ENCODE data around the gene TCAF1.

DNA sequence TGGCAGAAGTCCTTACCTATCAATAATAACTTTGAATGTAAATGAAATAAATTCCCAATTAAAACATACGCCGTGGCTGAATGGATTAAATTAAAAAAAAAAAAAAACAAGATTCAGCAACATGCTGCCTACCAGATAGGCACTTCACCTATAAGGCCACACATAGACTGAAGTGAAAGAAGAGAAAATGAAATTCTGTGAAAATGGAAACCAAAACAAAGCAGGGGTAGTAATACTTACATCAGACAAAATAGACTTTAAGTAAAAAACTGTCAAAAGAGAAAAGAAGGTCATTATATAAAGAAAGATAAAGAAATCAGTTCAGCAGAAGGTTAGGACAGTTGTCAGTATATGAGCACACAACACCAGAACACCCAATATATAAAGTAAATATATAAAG lies 55.3 kb downstream of the TCAF1 start:
- TF ChIP-seq RAD21 (IDR thresholded peaks at IDR 0.05; ENCODE audit: low read depth): no peak
- no peak for TF ChIP-seq CREB1 (IDR thresholded peaks at IDR 0.05; ENCODE audit: low read depth)
- TF ChIP-seq FOXM1 (IDR thresholded peaks at IDR 0.05; ENCODE audit: borderline replicate concordance, low read depth): no peak
- TF ChIP-seq EP300 (IDR thresholded peaks at IDR 0.05; ENCODE audit: borderline replicate concordance): no peak
- no peak for TF ChIP-seq REST (IDR thresholded peaks at IDR 0.05; ENCODE audit: low read depth)
- TF ChIP-seq CEBPB (IDR thresholded peaks at IDR 0.05): no peak
- TF ChIP-seq TAF1 (IDR thresholded peaks at IDR 0.05; ENCODE audit: low read depth): no peak

Measured in Ishikawa (cell line).